Stomach (tissue), 9 donors: Measurements from ENCODE around the gene CCDC24. TPM values are rescaled to one million over a fixed set of nuclear protein-coding genes. Genes with fewer than 3 reads are reported as not detected.

Experiments used
- DNase-seq, 2 donors: peaks; one replicate each; pipeline versions ENCODE4 v3.0.0 to v3.0.0-alpha.2; 2013 to 2019
- H3K27ac ChIP-seq, 5 donors: fragments of 200-600 bp in 4 of 5; sonication (generic) in 4 of 5; one replicate each; pipeline ENCODE4 v1.5.1; 2013 to 2019; ENCODE audit warnings: mild to moderate bottlenecking in 1 of 5, moderate library complexity in 1 of 5
- H3K27me3 ChIP-seq, 3 donors: fragments of 200-600 bp; sonication (generic); one replicate each; pipeline ENCODE4 v1.5.1; 2017 to 2019; ENCODE audit warnings: mixed run types in 1 of 3
- H3K36me3 ChIP-seq, 4 donors: fragments of 200-600 bp; sonication (generic); 1 replicate in 3 of 4; 2 replicates in 1 of 4; pipeline ENCODE4 v1.5.1; 2016 to 2019
- H3K4me1 ChIP-seq, 4 donors: fragments of 200-600 bp; sonication (generic); one replicate each; pipeline ENCODE4 v1.5.1; 2016 to 2019
- H3K4me3 ChIP-seq, 4 donors: fragments of 200-600 bp; sonication (generic) in 3 of 4; one replicate each; pipeline ENCODE4 v1.5.1; 2016 to 2019; ENCODE audit warnings: mild to moderate bottlenecking in 1 of 4
- H3K9me3 ChIP-seq, 4 donors: fragments of 200-600 bp; sonication (generic); one replicate each; pipeline ENCODE4 v1.5.1; 2016 to 2019
- CTCF ChIP-seq, 7 experiments: fragments of 450-650 bp in 4 of 7; fragments of 200-600 bp in 3 of 7; sonication (generic) in 3 of 7; IDR thresholded peaks; one replicate each; pipeline ENCODE4 v1.5.1; 2016 to 2019; ENCODE audit warnings: antibody characterized with exemption in 7 of 7, control low read depth in 2 of 7, mild to moderate bottlenecking in 1 of 7
- EP300 ChIP-seq: sonication (generic); formaldehyde crosslinking; IDR thresholded peaks from one replicate; pipeline ENCODE4 v1.6.1; 2017; ENCODE audit warnings: antibody characterized with exemption
- POLR2A ChIP-seq, 4 donors: fragments of 450-650 bp; IDR thresholded peaks; one replicate each; pipeline ENCODE4 v1.6.1; 2016; ENCODE audit warnings: antibody characterized with exemption in 4 of 4, control low read depth in 2 of 4, mild to moderate bottlenecking in 1 of 4, moderate library complexity in 1 of 4
- POLR2AphosphoS5 ChIP-seq, 3 donors: sonication (generic); formaldehyde crosslinking; IDR thresholded peaks; one replicate each; pipeline ENCODE4 v1.6.1; 2016; ENCODE audit warnings: antibody characterized with exemption in 3 of 3
- WGBS, 5 donors: extraction: QIAGEN DNeasy Blood & Tissue Kit in 3 of 5; methylation state at CpG; one replicate each; pipeline versions ENCODE4 v1.1.5 to v1.1.7; 2013 to 2018; 5-methylcytosine and 5-hydroxymethylcytosine counted together
- intact Hi-C: fragments of 100-400 bp; cut with DNase I; formaldehyde crosslinking; loops from one replicate; pipeline ENCODE4 v1.15.1; 2023; ENCODE audit warnings: low total_unique reads
- polyA plus RNA-seq, 3 donors: library from polyadenylated mRNA; stranded (reverse); fragments of 200-250 nt; gene quantifications; one replicate each; pipeline ENCODE4 v1.2.3, GENCODE V29; 2013
- total RNA-seq, 5 donors: library from RNA; depleted of rRNA; stranded (reverse); fragments of >200 nt; gene quantifications; one replicate each; pipeline versions ENCODE4 v1.1.0 to v1.2.3, GENCODE V29; 2014 to 2016
- donor health status: healthy with polysubstance abuse.
- donor health status: Bipolar disorder and iron deficiency.
- donor health status: healthy.

The CCDC24 gene
- total and polyA plus RNA-seq, 8 donors = 1.2 to 32.4 (median 10.7) TPM

- H3K27me3 ChIP-seq = no peaks in the 10 kb centered on the region
- peaks cover 1 to 36% (median 15%) of the 10 kb centered on the region in 4 donors for H3K4me1 ChIP-seq
- peak overlapping the region in 4 of 5 donors; percentile 13 to 54 (median 16) for H3K27ac ChIP-seq
- no peaks in the 10 kb centered on the region for H3K9me3 ChIP-seq
- H3K4me3 ChIP-seq = no peak overlapping the region
- 41 to 95% (median 55%) methylated on average over 3 to 22 of the region's 22 CpGs for WGBS, 5 donors
- H3K36me3 ChIP-seq = peaks cover 0 to 24% (median 19%) of the 10 kb centered on the region in 4 donors
- intact Hi-C loops = no loop called here
- peak in 1 of 2 donors; percentile 86 for DNase-seq
- TF ChIP-seq POLR2A (IDR thresholded peaks at IDR 0.05) (no peak), CTCF (IDR thresholded peaks at IDR 0.05) (no peak), POLR2AphosphoS5 (IDR thresholded peaks at IDR 0.05) (no peak), EP300 (no peak)
These were observed 6.0 kb downstream of the CCDC24 start for GRCh38 chr1:43997295-43997999.

GRCh38 chr1:43998000-43998378, 6.6 kb downstream of the CCDC24 start:
- no peak for TF ChIP-seq EP300
- TF ChIP-seq CTCF (IDR thresholded peaks at IDR 0.05) = no peak
- no peak for TF ChIP-seq POLR2A (IDR thresholded peaks at IDR 0.05)
- TF ChIP-seq POLR2AphosphoS5 (IDR thresholded peaks at IDR 0.05) = no peak
- Histone ChIP-seq H3K9me3 (no peaks in the 10 kb centered on the region), H3K4me3 (no peak overlapping the region), H3K27ac (peak overlapping the region in 2 of 5 donors; percentile 15 to 54), H3K4me1 (peaks cover 0 to 31% (median 12%) of the 10 kb centered on the region in 4 donors), H3K27me3 (no peaks in the 10 kb centered on the region), H3K36me3 (peaks cover 0 to 30% (median 21%) of the 10 kb centered on the region in 4 donors)
- no peak for DNase-seq
- intact Hi-C loops = no loop called here
- 67 to 81% (median 71%) methylated on average over 11 of the region's 11 CpGs for WGBS, 5 donors

GRCh38 chr1:43999455-43999854, 8.1 kb downstream of the CCDC24 start:
- Histone ChIP-seq H3K4me1 (peaks cover 0 to 28% (median 12%) of the 10 kb centered on the region in 4 donors), H3K9me3 (no peaks in the 10 kb centered on the region), H3K36me3 (peaks cover 0 to 30% (median 21%) of the 10 kb centered on the region in 4 donors), H3K27ac (no peak overlapping the region), H3K27me3 (no peaks in the 10 kb centered on the region), H3K4me3 (no peak overlapping the region)
- 69 to 83% (median 75%) methylated on average over 2 to 8 of the region's 8 CpGs for WGBS, 5 donors
- intact Hi-C loops = no loop called here
- no peak for TF ChIP-seq POLR2AphosphoS5 (IDR thresholded peaks at IDR 0.05)
- TF ChIP-seq EP300 = no peak
- TF ChIP-seq CTCF (IDR thresholded peaks at IDR 0.05) = no peak
- TF ChIP-seq POLR2A (IDR thresholded peaks at IDR 0.05) = no peak
- DNase-seq = no peak

GRCh38 chr1:44000122-44000665, 8.8 kb downstream of the CCDC24 start:
- TF ChIP-seq POLR2AphosphoS5 (IDR thresholded peaks at IDR 0.05) = no peak
- TF ChIP-seq POLR2A (IDR thresholded peaks at IDR 0.05) = no peak
- no peak for TF ChIP-seq CTCF (IDR thresholded peaks at IDR 0.05)
- TF ChIP-seq EP300 = no peak
- intact Hi-C loops = no loop called here
- no peaks in the 10 kb centered on the region for H3K27me3 ChIP-seq

More at GRCh38 chr1:44000122-44000665, 8.8 kb downstream of the CCDC24 start:
- H3K4me3 ChIP-seq = no peak overlapping the region
- H3K27ac ChIP-seq = no peak overlapping the region
- H3K36me3 ChIP-seq = peaks cover 0 to 30% (median 21%) of the 10 kb centered on the region in 4 donors
- peaks cover 0 to 21% (median 12%) of the 10 kb centered on the region in 4 donors for H3K4me1 ChIP-seq
- no peaks in the 10 kb centered on the region for H3K9me3 ChIP-seq
- no peak for DNase-seq
- 60 to 96% (median 73%) methylated on average over 4 to 8 of the region's 8 CpGs for WGBS, 5 donors
